Stimulated activated CD8-positive, alpha-beta memory T cell treated with anti-CD3 and anti-CD28 coated beads, Interleukin-7, amount 100 ng/mL, for 24 hours (primary cell): ENCODE measurements around the gene AFAP1.

ENCODE experiments used
- DNase-seq: peaks from one replicate; pipeline ENCODE4 v3.0.0-alpha.2; 2020; ENCODE audit warnings: low read depth

Gene AFAP1

DNA sequence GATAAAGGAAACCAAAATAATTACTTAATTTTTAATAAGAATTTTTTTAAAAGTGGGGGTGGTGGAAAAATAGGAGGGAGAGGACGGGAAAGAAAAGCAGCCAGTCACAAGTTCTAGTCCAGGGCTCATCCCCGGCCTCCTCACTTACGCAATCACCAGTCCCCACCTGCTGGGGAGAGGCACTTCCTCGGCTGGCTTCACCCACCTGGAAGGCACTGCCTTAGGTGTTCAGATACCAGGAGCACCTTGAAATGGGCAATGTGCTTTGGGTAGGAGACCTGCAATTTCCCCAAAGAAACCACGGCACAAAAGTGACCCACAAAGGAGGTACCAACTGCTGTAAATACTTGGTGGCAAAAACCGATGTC is 23.8 kb downstream of the AFAP1 start:
- DNase-seq: no peak

DNA sequence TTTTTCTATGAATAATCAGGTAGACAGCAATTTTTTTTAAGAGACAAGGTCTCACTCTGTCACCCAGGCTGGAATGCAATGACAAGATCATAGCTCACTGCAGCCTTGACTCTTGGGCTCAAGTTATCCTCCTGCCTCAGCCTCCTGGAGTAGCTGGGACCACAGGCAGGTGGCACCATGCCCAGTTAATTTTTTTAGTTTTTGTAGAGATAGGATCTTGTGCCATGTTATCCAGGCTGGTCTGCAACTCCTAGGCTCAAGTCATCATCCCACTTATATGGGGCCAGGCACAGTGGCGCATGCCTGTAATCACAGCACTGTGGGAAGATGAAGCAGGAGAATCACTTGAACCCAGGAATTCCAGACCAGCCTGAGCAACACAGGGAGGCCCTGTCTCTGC is 26.8 kb downstream of the AFAP1 start:
- no peak for DNase-seq

DNA sequence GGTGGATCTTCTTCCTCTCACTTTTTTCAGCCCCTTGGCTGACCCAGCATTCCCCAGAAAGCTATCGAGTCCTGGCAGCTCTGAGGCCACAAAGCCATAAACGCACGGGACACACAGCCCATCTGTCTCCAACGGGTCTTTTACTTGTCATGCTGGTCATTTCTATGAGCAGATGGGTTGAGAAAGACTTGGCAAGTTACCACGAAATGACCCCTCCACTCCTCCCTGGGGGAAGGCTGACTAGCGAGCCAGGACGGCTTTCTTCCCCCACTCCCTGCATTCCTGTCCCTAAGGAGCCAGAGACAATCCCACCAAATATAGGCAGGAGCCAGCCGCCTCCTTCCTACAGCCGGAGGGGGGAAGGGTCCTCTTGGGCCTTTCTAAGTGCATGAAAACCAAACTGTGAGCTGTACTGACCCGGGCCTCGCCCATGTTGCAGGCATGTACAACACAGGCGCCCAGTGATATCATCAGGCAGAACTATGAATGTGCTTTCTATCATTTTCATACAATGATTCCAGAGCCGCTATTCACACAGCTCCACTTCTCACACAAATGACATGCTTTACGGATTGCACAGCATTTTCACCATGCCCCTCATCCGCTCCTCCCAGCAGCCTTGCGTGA is 28.6 kb downstream of the AFAP1 start:
- no peak for DNase-seq

DNA sequence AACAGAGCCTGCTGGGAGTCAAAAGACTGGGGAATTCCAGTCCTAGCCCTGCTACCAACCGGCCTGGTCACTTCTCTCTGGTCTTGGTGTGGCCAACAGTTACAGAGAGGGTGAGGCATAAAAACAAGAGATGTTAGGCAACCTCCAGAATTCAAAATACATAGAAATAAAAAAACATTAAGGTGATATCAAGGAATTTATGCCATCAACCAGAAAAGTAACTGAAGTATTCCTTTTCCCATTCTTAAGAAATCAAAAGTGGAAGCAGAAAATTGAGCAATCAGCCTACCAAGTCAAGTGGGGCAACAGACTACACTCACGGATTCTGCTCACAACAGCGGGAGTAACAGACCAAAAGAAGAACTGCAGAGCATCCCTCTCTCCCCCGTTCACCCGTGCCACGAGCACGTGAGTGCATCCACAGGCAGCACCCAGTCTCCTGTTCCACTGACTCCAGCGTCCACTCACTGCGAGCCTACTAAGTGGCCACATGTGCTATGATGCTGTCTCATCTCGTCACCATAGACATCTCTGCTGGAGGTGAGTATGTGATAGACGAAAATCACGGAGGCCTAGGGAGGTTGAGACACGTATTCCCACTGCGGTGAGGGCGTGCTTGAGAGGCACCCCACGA is 29.3 kb downstream of the AFAP1 start:
- no peak for DNase-seq

DNA sequence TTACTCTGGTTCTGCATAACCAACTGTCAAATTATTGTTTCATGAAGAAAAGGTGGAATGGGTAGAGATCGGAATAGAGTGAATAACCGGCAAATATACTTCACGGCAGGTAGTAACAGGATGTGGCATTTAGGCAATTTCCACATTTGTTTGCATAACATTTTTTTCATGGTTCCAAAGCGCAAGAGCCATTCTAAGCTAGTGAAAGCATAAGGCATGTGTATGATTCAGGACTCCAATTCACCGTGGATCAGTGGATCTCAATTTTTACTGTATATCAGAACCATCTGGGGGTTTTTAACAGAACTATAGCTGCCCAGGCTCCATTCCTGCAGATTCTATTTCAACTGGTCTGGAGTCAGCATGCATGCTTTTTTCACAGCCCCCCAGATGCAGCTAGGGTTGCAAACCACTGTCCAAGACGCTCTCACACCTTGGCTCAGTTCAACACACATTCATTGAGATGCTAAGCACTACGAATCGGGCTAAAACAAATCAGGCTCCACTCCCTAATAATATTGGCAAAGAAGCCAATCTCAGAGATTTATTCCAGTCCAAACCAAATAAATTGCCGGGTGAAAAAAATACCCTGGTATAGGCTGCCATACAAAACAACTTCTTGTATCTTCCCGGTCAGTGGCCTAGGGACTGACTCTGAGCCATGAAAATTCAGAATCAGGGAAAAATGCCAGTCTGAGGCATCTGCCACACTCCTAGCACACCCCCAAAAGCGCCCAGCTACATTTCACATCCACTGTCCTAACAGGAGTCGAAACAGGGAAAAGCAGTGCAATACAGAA is 30.0 kb downstream of the AFAP1 start:
- DNase-seq: no peak

DNA sequence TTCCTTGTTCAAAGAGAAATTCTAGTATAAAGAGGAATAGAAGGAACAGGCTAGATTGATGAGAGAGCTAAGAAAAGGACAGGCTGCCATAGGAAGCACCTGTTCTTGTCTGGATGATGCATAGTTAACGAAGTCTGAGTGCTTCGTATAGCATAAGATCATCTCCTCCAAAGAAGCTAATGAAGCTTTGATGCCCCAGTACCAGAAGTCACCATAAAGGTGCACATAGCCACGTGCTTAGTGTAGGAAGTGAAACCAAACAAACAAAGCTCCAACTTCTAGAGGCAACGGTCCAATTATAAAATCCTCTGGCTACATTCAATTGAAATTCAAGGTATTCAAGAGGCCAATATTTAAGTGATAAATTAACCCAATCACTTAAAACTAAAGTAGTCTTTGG is 31.0 kb downstream of the AFAP1 start:
- DNase-seq: no peak

DNA sequence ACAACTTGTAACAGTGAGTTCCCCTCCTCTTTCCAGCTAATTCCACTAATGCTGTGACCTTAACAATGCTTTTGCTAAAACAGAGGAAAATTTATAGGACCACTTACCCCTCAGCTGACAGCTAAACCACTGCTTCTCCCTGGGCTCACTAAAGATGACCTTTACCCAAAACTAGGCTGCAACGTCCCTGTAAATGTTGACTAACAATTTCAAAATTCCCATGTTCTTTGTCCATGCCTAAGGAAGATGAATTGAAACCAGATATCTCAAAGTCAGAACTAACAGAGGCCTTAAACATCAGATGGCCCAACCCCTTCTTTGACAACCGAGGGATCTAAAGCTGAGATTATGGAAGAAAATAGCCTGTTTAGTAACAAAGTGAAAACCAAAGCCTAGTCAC is 32.5 kb downstream of the AFAP1 start:
- no peak for DNase-seq

DNA sequence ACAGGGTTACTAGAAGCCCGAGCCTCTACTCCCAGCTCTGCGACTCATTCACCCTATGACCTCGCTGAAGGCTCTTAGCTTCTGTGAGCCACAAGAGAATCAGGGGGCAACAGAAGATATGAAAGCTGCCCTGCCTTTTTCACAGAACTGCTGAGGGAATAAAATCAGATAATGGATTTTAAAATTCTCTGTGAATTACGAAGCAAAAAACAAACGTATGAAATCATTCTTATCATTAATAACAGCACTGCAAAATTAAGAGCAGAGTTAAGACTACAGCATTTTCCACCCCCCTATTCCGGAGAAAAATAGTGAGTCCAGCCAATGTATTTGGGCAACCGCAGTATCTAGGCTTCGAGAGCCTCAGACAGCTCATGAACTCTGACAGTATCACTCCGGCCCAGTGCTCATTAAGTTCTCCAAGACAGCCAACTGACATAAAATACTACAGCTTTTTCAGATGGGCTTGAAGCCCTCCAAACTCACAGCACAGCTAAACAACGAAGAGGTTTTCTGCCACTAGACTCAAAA is 33.4 kb downstream of the AFAP1 start:
- DNase-seq: no peak

DNA sequence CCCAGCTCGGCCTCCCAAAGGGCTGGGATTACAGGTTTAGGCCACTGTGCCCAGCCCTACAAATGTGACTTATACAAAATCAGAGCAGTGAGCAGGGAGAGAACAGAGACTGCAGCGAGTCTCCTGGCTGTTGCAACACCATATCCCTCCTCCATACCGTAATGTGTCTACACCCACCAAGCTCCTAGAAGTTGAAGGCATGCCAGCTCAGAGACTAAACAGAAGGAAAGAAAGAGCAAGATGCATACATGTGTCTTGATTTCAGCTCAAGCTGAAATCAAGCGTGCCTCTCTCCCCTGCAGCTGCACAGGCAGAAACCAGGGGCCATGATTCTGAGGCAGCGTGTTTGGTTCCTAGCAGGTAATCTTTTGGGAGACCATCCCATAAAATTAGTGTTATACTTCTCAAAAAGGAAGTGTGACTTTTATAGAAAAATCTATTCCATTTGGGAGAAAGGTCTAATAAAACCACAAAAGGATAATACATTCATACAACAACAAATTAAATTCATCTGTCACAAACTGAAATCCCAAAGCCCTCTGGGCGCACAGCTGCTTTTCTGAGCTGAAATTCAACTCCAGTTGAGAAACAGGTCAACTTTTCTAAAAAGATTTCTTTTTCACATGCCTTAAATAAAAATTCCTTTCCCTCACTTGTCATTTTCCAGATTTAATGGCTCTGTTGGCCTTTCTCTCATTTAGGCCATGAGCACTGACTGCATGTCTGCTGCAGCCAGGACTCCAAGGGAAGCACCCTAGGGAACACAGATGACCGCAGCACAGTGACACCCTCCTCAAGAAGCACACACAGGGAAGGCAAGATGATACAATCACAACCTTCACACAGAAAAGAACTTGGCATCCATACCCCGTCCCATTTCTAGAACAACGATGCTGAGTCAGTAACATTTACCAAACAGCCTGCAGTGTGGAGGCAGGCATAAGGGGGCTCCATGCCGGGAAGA is 34.4 kb downstream of the AFAP1 start:
- DNase-seq: no peak

DNA sequence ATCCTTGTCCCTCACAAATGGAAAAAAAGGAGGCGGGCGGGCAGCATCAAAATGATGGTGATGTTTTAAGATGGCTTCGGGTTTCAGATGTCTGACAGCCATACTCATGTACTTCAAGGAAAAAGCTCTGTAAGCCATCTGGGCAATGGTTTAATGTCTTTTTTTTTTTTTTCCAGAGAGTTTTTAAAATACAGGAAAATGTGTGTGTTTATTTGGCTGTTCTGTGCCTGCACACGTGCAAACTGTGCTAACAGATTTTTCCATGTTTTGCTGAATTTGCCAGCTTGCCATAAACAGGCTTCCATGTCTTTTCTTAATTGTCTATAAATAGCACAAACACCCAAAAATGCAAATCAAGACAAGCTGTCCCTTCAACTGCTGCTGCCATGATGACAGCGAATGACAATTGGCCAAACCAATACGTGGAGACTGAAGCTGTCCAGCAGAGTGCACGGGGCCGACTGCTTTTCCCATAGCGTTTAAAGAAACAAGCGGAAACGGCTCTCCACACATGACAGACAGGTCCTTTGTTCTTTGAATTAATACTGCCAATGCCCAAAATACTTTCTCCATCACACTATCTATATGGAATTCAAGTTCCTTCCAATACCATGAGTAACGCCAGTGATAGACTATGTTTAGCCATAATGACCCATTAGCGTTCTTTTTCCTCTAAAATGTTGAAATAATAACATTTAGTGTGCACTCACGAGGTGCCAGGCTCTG is 35.7 kb downstream of the AFAP1 start:
- no peak for DNase-seq

DNA sequence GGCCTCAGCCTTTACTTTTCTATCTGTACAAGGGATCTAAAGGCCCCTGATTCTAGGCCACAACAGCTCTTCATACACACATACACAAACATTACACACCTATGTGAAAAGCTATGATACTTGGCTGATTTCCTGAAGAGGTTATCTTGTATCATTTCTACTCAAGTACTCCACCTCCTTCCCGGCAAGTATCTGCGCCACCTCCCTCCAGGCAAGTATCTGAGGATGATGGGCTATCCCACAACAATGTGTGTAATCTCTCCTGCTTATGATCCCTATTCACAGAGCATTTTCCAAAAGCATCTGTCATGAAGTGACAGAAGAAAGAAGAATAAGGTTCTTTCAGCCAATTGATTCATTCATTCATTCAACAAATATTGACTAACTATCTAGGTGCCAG is 36.8 kb downstream of the AFAP1 start:
- no peak for DNase-seq

DNA sequence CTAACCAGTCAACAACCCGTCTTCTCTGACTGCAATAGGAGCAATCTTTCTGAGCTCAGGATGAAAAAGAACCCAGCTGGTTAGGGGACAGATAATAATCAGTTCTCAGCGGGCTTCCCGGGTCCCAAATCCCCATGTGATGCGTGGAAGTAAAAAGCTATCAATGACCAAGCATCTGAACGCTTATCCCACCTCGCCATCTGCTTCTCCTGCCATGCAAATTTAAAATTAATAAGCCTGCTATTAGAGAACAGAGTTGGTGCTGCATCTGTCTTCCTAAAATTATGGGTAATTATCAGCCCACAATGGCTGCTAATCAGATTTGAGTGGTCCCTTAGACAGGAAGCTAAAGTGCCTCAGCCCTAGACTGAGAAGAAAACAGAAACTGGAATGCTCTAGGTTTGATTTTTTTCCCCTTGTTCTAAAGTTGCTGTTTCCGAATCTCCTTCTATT is 37.5 kb downstream of the AFAP1 start:
- DNase-seq: no peak

DNA sequence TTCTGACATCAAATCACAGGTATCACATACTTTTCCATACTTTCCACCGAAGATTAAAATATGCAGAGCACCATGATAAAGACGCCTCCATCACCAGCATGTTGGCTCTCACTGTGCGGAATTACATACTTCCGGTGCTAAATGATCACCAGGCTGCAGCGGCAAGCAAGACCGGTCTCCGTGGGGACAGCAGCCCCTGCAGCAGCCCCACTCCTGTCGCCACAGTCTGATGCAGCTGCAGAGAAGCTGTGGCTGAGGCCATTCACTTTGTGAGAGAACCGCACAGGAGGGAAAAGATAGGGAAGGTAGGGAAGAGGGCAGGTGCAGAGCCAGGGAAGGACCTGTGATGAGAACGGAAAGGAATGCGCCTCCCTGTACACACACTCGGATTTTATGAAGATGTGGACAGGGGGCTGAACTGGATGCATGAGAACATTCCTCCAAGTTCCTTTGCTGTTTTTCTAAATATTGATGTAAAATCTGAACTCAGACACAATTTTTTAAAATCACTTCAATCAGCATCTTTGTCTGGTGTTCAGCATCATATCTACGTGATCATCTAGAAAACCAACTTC is 38.3 kb downstream of the AFAP1 start:
- DNase-seq: no peak

DNA sequence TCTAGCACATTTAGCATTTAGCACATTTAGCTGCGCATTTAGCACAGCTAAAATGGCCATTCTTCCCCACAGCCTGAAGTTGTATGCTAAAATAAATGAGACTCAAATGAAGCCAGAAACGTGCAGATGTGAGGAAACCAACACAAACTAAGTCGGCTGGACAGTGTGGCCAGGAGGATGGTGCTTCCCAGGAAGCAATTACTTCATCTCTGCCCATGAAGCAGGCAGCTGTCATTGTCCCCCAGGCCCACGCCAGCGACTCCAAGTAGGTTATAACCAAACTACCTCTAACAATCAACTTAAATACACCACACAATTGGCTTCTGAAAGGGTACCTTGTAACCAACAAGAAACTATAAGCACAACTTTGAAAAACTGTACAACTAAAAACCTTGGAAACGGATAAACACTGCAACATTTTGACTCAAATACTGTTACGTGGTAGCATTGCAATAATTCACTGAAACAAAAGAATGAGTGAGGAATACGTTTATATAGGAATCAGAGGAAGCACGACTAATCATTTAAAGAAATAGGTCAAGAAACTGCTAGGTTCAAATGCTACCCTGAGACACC is 39.2 kb downstream of the AFAP1 start:
- DNase-seq: no peak

DNA sequence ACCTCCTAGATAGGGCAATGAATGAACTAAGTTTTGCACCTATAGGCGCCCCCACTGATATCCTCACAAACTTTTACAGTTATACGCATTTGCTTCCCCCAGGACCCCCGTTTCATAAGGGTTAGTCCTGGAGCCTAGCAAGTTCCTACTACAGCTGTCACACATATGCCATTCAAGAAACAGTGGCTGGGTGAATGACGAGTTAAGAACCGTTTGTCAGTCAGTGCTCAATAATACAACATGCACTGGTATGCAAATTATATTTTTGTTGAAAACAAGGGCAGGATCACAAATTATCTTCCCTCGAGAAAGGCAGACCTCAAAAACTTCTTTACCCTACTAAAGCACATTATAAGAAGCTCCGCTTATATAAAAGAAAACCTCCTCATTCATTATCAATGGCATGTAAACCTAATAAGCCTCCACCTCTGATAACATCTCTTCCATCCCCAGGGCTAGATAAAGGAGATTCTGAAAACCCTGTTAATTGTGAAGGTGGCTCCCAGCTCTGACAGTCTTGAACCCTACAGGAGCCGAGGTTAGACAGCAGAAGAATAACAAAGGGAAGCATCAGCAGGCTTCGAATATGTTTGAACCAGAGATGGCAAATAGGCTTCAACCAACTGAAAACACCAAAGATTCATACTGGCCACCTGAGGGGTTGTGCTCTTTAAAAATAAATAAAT is 40.3 kb downstream of the AFAP1 start:
- DNase-seq: no peak

DNA sequence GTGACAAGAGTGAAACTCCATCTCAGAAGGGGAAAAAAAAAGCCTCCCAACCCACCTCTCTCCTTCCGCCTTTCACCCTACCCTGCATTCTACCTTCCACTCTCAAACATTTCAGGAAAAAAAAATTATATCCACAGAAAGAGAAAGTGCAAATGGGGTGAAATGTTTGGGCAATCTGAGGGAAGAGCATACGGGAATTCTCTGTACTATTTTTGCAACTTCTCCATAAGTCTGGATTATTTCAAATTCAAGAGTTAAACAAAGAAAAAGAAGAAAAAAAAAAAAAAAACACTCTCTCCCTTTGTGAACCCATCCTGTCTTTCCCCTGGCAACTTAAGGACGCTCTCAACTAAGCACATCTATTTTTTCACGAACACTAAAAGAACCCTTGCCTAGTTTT is 41.3 kb downstream of the AFAP1 start:
- DNase-seq: no peak

DNA sequence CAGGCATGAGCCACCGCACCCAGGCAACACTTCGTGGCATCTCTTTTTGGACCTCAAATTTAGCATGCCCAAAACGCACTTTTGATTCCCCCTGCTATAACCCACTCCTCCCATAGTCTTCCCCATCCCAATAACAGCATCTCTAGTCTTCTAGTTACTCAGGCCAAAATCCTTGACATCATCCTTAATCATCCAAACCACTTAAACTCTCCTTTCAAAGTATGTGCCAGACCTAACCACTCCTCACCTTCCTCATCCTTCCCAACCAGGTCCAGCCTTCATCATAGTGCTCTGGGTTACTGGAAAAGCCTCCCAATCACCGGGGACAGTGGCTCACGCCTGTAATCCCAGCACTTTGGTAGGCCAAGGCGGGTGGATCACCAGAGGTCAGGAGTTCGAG is 41.9 kb downstream of the AFAP1 start:
- no peak for DNase-seq

DNA sequence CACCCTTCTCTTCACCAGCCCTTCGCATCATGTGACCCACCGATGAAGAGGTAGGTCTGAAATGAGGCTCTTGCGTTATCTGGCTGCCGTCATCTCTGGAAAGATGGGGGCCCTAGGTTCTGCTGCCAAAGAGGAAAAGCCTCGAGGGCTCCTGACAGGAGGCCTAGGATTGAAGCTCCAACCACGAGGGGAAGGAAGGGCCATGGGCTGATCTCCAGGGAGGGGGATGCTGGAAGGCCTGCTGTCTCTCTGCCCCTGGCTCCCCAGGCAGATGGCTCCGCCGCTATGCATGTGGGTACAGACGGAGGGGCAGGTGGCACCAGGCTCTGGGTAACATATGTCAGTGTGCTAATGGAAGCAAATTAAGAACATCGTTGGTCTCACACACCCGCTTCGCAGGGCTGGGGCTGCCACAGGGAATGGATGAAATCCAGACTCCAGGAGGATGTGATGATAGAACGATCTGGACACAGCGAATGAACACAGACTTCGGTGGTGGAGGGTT is 44.9 kb downstream of the AFAP1 start:
- DNase-seq: no peak

DNA sequence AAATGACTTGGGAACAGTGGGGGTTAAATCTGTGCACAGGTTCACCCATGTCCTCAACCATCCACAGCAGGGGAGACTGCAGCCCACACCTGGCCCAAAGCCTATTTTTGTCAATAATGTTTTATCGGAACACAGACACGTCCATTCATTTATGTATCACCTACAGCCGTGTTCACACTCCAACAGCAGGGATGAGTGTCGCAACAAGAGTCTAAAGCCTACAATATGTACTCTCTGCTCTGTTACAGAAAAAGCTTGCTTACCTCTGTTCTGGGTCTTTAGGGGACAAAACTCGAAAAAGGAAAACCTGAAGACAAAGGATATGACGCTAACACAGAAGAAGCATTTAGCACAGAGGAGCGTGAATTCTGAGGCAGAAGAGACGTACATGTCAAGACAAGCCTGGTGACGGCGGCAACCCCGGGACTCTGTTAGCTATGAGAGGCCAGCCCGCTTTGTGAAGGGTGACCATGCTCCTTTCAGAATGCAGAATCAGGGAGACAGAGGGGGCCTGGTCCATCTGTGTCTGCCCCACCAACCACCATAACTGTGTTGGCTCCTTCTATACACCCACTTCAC is 45.5 kb downstream of the AFAP1 start:
- DNase-seq: no peak
